ENCODE measurements around the gene ADGRV1.
"Not testable (repeated sequence)": the region's sequence is repeated elsewhere in the genome, so short reads cannot be mapped to it uniquely, and the experiment has no call there.

Gene ADGRV1

DNA sequence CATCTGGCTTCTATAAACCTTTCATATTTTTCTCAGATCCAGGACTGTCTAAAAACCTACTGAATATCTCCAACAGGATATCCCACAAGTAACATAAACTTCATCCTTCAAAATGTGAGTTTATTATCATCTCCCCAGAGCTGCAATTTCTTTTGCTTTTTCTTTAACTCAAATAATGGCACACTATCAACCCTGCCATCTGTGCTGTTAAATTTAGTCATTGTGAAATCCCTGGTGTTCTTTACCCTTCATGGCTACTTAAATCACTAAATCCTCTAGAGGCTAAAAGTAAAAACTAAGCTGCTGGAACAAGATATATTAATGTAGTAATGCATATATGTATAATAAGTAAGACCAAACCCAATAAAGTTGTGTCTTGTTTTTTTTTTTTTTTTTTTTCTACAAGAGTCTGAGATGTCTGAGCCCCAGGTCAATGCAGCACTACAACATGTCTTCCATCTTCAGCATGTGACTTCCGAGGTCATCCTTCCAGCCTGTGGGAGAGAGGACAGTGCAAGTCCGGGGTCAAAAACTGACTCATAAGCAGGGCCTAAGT is 362.9 kb downstream of the ADGRV1 start:
- no peak for DNase-seq

DNA sequence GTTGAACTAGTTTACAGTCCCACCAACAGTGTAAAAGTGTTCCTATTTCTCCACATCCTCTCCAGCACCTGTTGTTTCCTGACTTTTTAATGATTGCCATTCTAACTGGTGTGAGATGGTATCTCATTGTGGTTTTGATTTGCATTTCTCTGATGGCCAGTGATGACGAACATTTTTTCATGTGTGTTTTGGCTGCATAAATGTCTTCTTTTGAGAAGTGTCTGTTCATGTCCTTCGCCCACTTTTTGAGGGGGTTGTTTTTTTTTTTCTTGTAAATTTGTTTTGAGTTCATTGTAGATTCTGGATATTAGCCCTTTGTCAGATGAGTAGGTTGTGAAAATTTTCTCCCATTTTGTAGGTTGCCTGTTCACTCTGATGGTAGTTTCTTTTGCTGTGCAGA is 365.6 kb downstream of the ADGRV1 start:
- not testable (repeated sequence) for DNase-seq

DNA sequence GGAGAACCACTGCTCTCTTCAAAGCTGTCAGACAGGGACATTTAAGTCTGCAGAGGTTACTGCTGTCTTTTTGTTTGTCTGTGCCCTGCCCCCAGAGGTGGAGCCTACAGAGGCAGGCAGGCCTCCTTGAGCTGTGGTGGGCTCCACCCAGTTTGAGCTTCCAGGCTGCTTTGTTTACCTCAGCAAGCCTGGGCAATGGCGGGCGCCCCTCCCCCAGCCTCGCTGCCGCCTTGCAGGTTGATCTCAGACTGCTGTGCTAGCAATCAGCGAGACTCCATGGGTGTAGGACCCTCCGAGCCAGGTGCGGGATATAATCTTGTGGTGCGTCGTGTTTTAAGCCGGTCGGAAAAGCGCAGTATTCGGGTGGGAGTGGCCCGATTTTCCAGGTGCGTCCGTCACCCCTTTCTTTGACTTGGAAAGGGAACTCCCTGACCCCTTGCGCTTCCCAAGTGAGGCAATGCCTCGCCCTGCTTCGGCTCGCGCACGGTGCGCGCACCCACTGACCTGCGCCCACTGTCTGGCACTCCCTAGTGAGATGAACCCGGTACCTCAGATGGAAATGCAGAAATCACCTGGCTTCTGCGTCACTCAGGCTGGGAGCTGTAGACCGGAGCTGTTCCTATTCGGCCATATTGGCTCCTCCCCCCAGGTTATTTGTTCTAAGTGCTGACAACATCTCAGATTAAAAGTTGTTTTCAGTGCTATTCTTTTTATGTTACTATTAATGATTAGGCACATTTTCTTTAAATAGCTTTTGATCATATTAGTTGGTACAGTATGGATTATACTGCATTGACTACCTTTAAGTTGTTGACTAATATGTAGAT is 370.6 kb downstream of the ADGRV1 start:
- DNase-seq: not testable (repeated sequence)

DNA sequence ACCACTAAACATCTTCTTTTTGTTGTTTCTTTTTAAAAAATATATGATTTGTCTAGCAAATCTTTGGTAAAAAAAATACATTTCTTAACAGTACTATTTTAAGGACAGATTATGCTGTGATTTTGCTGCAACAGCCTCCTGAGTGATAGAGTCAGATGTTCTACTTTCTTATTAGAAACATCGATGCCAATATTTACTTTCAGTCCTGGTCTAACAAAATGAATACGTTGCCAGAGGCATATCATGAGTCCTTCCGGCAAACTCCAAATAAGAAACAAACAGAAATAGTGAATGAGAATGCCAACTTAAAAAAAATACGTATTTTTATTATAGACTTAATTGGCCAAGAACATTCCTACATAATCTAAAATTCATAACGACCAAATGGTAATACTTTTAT is 371.5 kb downstream of the ADGRV1 start:
- no peak for DNase-seq

DNA sequence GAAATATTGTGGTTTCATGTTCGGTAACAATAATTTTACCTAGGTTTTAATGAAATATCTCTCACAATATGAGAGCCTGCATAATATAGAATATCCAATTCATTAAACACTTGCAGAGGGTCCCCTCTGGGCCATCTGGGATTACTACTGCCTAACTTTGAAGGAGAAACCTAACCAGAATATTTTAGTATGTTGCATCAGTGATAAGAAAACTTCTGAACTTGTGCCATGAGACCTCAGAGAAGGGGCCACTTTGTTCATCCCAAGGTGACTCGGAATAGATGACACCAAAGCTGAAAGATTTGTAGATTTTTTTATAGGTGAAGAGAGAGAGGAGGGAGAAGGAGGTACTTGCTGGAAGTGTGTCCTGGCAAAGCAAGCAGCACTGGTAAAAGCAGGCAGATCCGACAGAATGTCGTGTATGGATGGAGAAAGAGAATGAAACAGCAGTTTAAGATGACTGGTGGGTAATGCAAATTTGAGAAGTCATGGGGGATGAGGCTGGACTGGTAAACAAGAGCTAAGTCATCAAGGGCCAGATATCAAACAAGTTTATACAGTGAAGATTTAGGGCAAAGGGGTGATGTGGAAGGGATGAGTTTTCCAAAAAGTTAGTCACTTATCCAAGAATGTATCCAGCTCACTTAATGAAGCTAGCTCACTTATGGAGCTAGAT is 372.3 kb downstream of the ADGRV1 start:
- DNase-seq: no peak

DNA sequence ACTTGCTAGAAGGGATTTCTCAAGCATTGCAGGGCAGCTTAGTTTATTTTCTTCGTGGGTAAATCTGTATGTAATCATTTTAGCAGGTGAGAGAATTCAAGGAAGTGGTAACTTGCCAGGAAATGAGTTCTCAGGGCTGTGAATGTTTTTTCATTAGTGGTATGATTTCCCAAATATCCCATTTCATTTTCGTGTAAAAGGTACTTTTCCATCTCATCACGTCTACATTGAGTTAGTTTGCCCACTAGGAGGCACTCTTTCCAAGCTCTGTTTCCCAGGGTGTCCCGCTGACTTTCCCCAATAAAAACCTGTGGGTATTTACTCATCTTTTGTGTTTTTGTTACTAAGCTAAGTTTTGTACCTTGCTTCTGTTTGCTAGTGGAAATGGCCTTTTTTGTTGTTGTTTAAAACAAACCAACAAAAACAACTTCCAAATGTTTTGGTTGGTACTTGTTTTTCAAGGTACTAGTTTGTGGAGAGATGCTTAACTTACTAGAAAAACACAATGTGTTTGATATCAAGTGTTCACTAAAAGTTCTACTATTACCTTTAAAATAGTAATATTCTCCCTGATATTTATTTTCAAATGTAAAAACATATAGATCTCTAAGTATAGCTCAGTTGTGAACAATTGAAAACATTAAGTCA is 373.6 kb downstream of the ADGRV1 start:
- DNase-seq: peak in 1 of 2 experiments; percentile 68

DNA sequence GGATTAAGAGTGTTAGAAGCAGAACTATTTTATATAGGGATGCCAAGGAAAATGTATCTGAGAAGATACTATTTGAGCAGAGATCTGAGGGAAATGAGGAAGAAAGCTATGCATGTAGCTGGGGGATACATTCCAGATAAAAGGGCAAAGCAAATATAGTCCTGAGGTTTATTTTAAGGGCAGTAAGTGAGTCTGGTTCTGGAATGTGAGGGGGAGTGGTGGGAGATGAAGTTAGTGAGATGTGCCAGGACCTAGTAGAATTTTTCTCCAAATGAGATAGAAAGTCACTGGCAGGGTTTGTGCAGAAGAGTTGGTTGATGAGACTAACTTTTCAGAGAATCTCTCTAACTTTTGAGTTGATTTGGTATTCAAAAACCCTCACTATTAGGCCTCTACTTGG is 374.7 kb downstream of the ADGRV1 start:
- DNase-seq: no peak

DNA sequence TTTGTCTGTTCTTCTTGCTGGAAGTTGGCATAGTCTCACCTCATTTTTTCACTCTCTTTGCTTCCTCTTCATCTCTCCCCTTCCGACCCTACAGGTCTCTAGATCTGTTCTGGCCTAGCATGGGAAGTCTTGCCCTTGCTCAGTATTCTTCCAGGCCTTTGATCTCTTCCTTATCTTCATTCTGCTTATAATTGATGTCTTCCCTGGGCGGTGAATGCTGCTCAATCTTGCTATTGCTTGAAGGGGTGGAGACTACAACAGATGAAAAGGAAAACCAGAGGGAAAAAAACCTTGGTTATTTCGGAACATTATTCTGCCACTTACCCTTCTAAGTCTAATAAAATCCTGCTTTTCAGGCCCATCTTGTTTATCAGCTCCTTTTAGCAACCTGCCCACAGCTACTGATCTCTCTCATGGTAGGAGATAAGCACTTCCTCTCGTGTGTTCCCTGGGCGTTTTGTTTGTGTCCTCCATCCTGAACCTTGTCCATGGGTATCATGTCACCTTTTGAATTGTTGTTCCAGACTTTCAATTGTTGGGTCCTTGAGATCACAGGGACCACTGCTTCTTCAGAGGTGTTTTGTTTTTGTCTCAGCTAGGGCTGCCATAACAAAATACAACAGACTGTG is 375.6 kb downstream of the ADGRV1 start:
- no peak for DNase-seq

DNA sequence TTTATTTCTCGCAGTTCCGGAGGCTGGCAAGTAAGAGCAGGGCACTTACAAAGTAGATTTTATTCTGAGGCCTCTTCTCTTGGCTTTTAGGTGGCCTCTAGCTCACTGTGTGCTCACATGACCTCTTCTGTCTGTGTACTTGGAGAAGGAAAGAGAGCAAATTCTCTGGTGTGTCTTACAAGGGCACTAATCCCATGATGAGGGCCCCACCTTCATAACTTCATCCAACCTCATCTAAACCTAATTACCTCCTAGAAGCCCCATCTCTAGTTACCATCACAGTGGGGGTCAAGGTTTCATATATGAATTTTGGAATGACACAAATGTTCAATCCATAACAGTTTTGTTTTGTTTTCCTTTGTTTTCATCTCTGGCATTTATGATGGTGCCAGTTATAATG is 376.1 kb downstream of the ADGRV1 start:
- no peak for DNase-seq

DNA sequence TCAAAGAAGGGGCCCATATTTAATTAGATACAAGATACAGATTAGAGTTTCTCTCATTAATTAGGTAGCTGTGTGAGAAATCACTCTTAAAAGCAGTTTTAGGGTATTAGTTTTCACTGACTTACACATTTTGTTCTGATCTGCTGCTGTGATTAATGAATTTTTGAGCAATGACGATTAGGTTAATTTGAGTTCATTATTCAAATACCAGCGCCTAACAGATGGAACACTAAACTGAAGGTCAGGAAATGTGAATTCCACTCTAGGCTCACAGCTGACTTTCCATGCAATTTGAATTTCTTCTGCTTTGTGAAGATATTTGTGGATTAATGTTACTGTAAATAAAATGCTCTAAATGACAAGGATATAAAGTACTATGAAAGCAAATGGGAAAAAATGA is 380.6 kb downstream of the ADGRV1 start:
- DNase-seq: no peak

DNA sequence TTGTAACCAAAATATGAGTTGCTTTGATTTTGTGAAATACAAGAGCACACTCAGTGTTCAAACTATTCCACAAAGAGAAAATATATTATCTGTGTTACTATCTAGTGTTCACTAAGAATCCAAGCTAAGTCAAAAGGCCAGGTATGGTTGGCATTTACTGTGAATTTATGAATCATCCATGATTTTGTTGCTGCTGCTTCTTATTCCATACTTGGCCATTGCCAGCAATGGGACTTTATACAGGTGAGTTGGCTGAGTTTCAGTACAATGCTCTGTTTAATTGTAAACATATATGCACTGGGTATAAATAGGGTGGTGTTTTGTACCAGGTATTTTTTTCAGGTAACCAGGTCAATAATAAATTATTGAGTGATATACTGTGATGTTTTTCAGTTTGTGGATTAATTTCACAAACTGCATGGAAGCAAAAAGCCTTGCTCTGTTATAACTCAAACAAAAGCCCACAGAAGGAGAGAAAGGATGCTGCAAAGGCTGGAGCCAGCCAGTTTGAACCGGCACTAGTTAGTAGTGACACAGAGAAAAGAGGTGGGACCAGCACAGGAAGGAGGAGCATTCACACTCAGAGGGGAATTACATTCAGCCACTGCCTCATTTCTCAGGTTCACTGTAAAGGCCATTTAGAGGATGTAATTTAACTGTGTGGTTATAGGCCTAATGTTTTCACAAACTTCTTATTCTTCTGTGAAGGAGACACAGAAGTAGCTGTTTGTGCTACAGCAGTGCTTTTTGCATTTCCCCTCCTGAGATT is 381.8 kb downstream of the ADGRV1 start:
- no peak for DNase-seq

DNA sequence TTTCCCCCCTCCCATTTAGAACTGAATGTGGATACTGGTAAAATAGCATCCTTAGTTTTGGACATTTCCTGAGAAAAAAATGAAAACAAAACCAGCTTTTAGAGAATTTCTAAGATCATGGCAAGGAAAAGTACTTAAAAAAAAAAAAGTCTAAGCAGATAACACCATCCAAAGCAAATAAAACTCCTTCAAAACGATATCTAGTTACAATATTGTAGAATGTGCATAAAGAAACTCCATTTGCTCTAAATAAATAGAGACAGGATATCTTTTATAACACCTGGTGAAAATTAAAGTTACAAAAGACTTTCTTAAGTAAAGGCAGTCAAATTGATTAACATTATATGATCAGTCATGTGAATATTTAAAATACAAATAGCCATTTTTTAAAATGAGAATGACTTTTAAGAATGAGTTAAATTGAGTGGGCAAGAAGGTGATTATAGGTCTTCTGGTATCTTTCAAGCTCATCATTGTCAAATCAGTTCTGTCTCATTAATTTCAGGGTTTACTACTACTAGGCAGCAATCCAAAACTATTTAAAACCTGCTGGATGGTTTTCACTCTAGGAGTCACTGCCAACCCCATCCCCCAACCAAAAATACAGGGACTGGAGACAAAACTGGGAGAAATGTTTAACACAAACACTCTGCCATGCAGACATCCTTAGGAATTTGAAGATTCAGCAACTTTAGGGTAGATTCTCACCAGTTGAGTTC is 382.6 kb downstream of the ADGRV1 start:
- no peak for DNase-seq

DNA sequence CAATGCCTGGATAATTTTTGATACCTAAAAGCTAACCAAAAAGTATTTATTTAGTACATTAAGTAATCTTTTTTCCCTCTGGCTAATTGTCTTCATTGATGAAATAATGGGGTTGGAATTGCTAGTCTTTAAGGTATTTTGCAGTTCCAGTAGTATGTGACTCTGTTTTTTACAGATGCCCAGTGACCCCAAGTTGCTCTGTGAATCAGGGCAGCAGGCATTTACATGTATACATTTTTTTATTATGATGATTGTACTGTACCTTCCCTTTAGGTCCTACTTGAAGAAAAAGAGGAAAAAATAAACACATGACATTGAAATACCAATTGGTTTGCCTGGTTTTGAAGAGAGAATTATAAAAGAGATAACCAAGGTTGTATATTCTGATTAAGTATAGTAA is 385.5 kb downstream of the ADGRV1 start:
- no peak for DNase-seq

DNA sequence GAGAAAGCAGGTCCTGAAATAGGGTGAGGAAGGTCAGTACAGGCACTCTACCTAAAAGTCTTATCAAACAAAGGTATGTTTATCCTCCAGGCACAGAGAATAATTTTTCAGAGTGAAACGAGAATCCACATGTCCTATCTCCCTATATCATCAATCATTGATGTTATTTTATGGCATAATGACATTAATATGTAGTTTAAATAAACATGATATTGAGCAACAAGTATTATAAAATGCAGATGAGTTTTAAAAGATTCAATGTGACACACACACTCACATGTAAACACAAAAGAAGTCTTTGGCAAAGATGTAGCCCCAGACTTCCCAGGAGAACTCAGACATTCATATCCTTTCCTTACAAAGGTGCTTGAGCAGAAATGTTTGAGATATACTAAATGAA is 389.1 kb downstream of the ADGRV1 start:
- no peak for DNase-seq

DNA sequence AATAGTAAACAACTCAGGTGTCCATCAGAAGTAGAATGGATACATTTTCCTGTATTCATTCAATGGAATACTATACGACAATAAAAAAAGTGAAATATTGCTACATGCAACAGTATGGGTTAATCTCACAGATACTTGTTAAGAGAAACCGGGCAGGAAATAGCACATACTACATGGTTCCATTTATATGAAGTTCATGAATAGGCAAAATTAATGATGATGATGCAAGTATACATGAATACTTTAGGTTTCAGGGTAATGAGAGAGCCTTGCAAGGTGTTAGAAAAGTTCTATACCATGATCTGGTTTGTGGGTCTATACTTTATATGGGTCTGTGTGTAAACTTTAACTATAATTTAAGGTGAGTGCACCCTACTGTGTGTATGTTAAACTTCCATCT is 390.4 kb downstream of the ADGRV1 start:
- DNase-seq: no peak

DNA sequence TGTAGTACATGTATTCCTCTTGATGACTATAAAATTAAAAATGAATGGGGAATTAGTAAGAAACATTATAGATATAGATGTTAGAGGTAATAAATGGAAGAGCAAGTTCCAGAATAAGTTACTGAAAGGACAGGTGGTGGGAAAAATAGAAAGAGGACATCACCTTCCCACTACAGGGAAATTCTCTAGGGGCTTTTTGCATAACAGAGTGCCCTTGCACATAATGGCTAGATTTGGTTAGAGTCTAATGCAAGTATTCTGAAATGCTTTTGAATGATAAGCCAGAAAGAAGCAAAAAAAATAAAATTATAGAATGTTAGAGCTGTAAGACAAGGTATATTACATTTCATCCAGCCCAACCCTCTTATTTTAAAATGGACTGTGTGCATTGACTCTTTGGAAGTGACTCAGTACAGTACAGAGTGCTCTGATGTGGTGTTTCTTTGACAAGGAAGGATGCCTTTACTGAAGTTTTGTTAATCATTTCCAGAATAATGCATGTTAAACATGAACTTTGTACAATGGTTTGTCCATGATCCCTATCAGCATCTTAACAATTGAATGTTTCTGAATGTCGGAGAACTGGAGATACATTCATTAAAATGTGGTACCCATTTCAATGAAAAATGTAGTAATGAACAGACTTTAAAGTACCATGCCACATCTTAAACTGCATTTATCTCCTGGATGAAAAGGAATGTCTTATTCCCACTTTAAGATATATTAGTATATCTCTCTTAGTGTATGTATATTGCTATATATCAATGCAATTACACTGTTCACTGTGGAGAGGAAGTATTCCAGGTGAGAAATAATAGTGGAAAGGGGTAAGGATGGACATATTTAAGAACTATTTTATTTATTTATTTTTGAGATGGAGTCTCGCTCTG is 391.1 kb downstream of the ADGRV1 start:
- DNase-seq: no peak

DNA sequence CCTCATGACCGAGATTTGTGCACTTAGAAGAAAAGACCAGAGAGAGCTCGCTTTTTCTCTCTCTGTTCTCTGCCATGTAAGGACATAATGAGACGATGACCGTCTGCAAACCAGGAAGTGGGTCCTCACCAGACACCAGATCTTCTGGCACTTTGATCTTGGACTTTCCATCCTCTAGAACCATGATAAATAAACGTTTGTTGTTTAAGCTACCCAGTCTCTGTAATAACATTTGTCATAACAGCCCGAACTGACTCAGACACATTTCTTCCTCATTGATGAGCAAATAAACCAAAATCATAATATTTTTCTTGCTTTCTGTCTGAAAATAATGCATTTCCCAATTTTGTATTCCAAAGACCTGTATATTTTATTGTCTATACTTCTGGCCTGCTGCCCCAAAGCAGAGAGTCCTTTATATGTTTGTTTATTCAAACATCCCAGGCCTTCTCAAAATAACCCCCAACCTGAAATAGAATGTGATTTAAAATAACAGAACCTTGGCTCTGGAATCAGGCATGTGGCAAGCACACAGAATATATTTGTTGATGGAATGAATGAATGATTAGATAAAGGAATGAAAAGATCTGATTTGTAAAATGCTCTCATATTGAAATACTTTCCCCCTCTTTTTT is 396.5 kb downstream of the ADGRV1 start:
- no peak for DNase-seq

DNA sequence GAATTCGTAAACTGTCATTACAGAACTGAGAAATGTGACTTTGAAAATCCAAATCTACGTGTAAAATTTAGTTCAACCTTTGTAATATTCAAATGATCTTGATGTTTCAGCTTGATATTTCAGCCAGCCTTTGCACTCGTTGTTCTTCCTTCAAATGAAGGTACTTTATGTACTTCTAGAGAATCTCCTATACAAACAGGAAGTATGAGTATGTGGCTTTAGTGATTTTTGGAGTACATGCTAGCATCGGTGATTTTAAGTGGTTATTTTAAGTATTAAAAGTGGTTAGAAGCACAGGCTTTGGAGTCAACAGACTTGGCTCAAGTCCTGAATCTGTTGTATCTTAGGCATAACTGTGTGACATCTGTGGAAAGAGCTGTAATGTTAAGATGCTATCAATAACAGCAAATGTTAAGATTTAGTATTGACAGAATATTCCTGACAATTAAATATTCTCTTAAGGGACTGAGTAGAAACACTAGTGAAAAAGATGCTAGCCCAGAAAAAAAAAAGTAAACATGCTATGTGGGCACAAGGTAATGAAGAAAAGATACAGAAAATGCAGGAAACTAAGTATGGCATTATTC is 398.0 kb downstream of the ADGRV1 start:
- DNase-seq: no peak

DNA sequence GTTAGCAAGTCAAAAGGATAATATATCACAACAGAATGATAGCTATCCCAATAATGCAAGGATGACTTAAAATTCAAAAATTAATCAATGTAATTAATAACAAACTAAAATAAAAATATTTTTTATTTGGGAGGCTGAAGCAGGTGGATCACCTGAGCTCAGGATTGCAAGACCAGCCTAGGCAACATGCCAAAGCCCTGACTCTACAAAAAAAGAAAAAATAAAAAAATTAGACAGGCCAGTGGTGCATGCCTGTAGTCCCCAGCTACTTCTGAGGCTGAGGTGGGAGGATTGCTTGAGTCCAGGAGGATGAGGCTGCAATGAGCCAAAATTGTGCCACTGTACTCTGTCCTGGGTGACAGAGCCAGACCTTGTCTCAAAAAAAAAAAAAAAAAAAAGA is 399.3 kb downstream of the ADGRV1 start:
- DNase-seq: no peak

DNA sequence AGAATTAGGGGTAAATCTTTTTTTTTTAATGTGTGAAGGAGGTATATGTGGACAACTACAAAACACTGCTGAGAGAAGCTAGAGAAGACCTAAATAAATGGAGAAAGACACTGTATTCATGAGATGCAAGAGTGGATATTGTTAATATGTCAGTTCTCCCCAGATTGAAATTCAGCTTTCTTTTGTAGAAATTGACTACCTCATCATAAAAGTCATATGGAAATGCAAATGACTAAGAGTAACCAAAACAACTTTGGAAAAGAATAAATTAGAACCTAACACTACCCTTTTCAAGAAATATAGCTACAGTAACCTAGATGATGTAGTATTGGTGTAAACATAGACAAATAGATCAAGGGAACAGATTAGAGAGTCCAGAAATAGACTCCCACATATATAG is 400.7 kb downstream of the ADGRV1 start:
- DNase-seq: no peak
